Stimulated activated CD8-positive, alpha-beta memory T cell treated with anti-CD3 and anti-CD28 coated beads, Interleukin-4, amount 100 ng/mL, for 24 hours (primary cell): ENCODE data around the gene FAM83E.
A peak's percentile ranks its signal among the peaks of the same experiment; 100 is the strongest.
"Not testable (repeated sequence)": the region's sequence is repeated elsewhere in the genome, so short reads cannot be mapped to it uniquely, and the experiment has no call there.

Experiments used
- DNase-seq: peaks from one replicate; pipeline ENCODE4 v3.0.0-alpha.2; 2020; ENCODE audit warnings: low read depth

Gene FAM83E

GRCh38 chr19:48639483-48640375 lies 24.9 kb upstream of the FAM83E start:
- DNase-seq = no peak

- no peak for DNase-seq
Observed at GRCh38 chr19:48638831-48639381, 24.0 kb upstream of the FAM83E start.

GRCh38 chr19:48637948-48638830 lies 23.3 kb upstream of the FAM83E start:
- peak; percentile 63 for DNase-seq

- DNase-seq = peak; percentile 99
Observed at GRCh38 chr19:48637449-48637947, 22.6 kb upstream of the FAM83E start.

- no peak for DNase-seq
Observed at GRCh38 chr19:48636859-48637448, 22.1 kb upstream of the FAM83E start, which contains the start of gene DBP. Gene DBP (minus strand): TSS chr19:48637379. CDS start chr19:48636994, 385 bp downstream.

- no peak for DNase-seq
Observed at GRCh38 chr19:48635966-48636858, 21.3 kb upstream of the FAM83E start.

GRCh38 chr19:48635263-48635965 lies 20.5 kb upstream of the FAM83E start:
- peak; percentile 59 for DNase-seq

GRCh38 chr19:48634424-48635262 lies 19.8 kb upstream of the FAM83E start:
- peak; percentile 91 for DNase-seq

- no peak for DNase-seq
Observed at GRCh38 chr19:48634036-48634342, 19.1 kb upstream of the FAM83E start.

GRCh38 chr19:48633148-48634035 lies 18.5 kb upstream of the FAM83E start:
- no peak for DNase-seq

GRCh38 chr19:48632692-48633147 lies 17.8 kb upstream of the FAM83E start:
- DNase-seq = no peak

- not testable (repeated sequence) for DNase-seq
Observed at GRCh38 chr19:48632286-48632685, 17.4 kb upstream of the FAM83E start.

- DNase-seq = no peak
Observed at GRCh38 chr19:48631225-48631624, 16.3 kb upstream of the FAM83E start.

- DNase-seq = no peak
Observed at GRCh38 chr19:48630296-48631063, 15.6 kb upstream of the FAM83E start.

- no peak for DNase-seq
Observed at GRCh38 chr19:48629599-48630295, 14.9 kb upstream of the FAM83E start.

GRCh38 chr19:48629297-48629598 lies 14.4 kb upstream of the FAM83E start:
- DNase-seq = no peak
